GM21381 (cell line): ENCODE data around the gene ARHGAP30.
"Not testable (repeated sequence)": the region's sequence is repeated elsewhere in the genome, so short reads cannot be mapped to it uniquely, and the experiment has no call there.

Source experiments
- ATAC-seq: cut with Tn5 transposase; IDR thresholded peaks from one replicate; pipeline ENCODE4 v1.9.1; 2021; ENCODE audit warnings: mild to moderate bottlenecking, moderate library complexity; ENCODE audit not compliant: unreplicated experiment

Gene ARHGAP30

GRCh38 chr1:161069731-161070270 is at the start of gene ARHGAP30:
TSS of gene ARHGAP30 (minus strand) at chr1:161069891. CDS start at chr1:161069624, 267 bp downstream.
- peak; percentile 82 for ATAC-seq

- ATAC-seq: peak; percentile 82
Observed at GRCh38 chr1:161117759-161118581, 48.3 kb upstream of the ARHGAP30 start, which contains the start of the genes NIT1 and PFDN2. TSS of gene NIT1 (plus strand) at chr1:161118105. CDS start at chr1:161118177, 72 bp downstream. TSS of gene PFDN2 (minus strand) at chr1:161118037. CDS start at chr1:161118026, 11 bp downstream.

- ATAC-seq: not testable (repeated sequence)
Observed at GRCh38 chr1:161115961-161116360, 46.3 kb upstream of the ARHGAP30 start.

DNA sequence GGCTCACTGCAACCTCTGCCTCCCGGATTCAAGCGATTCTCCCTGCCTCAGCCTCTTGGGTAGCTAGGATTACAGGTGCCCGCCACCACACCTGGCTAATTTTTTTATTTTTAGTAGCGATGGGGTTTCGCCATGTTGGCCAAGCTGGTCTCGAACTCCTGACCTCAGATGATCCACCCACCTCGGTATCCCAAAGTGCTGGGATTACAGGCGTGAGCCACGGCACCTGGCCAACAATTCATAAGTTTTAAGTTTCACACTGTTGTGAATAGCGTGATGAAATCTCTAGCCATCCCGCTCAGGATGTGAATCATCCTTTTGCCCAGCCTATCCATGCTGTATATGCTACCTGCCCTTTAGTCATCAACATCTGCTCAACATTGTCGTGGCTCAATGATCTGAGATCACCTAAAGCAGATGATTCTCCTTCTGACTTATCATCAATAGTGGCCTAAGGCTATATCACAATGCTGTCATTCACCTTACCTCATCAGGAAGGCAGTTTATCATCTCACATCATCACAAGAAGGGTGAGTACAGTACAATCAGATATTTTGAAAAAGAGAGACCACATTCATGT is 45.5 kb upstream of the ARHGAP30 start:
- ATAC-seq: no peak

- no peak for ATAC-seq
Observed at GRCh38 chr1:161114556-161114955, 44.9 kb upstream of the ARHGAP30 start.

GRCh38 chr1:161113915-161114314 is 44.2 kb upstream of the ARHGAP30 start:
- ATAC-seq: no peak

GRCh38 chr1:161111527-161111926 is 41.8 kb upstream of the ARHGAP30 start:
- ATAC-seq: no peak

GRCh38 chr1:161111117-161111516 is 41.4 kb upstream of the ARHGAP30 start:
- no peak for ATAC-seq

GRCh38 chr1:161106431-161106830 is 36.7 kb upstream of the ARHGAP30 start:
- no peak for ATAC-seq

DNA sequence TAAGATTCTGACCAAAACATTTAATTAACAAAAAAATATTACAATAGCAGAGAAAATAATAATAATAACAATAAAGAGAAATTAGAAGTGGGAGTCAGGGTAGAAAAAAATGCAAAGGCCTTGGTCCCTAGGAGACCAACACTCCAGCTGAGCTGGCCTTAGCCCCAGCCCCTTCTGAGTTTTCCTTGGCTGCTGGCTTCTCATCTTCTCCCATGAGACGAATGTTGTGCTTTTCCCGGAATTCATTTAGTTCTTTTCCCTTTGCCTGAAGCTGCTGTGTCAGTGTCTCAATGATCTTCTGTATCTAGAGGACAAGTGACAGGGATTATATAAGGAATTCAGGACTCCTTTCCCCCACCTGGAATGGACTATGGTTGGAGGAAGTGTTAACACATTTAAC is 30.9 kb upstream of the ARHGAP30 start:
- ATAC-seq: no peak

GRCh38 chr1:161099090-161099802 is 29.6 kb upstream of the ARHGAP30 start:
- no peak for ATAC-seq

DNA sequence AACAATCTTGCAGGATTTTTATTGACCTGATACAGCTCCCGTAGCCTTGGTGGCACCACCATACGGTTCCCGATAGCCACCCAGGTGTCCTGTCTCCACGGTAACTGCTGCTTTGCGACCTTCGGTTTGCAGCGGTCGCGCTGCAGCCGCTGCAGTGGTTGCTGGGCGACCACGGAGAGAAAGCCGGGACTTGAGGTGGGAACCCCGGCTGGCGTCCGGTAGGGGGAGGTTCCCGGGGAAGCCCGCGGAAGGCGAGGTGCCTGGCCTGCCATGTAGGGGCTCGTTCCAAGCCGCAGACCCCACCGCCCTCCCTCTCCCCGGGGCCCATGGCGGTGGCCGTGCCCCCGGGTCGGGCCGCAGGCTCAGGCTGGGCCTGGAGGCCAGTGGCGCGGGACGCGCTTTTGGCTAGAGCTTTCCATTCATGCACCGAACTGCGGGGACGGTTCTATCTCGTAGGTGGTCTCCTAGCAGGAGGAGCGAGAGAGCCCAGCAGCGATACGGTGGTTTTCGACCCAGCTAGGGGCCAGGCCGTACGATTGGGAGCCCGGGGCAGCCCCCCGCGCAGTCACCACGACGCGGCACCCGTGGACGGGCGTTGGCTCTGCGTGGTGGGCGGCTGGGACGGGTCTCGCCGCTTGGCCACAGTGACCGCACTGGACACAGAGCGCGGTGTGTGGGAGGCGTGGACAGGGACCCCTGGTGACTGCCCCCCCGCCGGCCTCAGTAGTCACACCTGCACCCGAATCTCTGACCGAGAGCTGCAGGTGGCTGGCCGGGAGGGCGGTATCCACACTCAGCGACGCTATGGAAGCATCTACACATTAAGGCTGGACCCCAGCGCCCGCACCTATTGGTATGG is 28.7 kb upstream of the ARHGAP30 start, which contains the start of gene KLHDC9:
TSS of gene KLHDC9 (plus strand) at position 152 of the 859 bp plus-strand sequence. CDS start at position 327, 175 bp downstream.
- ATAC-seq: peak; percentile 71

- ATAC-seq: no peak
Observed at GRCh38 chr1:161096530-161096929, 26.8 kb upstream of the ARHGAP30 start.

DNA sequence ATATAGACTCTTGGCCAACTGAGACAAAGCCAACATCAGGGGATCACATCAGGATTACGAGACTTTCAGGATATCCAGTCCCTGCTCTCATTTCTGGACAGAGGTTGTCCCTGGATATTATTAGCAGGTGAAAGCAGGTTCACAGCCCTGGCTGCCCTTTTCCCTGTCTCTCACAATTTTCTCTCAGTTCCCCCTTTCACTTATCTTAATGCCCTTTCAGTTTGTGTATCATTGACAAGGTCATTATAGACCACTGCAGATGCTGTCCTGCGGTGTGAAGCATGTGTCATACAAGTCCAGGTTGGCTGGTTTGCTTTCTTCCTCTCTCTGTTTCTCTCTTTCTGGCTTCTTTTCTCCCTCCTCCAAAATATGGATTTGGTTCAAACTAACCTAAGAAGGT is 26.3 kb upstream of the ARHGAP30 start:
- ATAC-seq: peak; percentile 40

- no peak for ATAC-seq
Observed at GRCh38 chr1:161095230-161095629, 25.5 kb upstream of the ARHGAP30 start.

GRCh38 chr1:161094481-161094880 is 24.8 kb upstream of the ARHGAP30 start:
- no peak for ATAC-seq

DNA sequence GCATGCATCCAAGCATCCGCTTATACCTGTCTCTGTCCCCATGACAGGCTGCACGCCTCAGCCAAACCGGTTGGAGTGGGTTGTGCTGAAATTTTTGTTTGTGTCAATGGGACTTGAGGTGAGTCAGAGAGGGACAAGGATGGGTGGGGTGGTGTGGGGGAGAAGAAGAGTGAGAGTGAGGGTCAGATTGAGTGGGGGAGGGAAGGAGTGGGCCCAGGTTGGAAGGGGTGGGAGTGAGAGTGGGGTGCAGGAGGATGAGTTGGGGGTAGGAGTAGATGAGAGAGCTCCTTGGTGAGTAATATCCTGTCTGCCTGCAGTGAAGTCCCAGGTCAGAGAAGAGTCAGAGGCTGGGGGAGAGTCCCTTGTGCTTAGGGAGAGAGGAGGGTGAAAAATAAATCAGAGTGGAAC is 22.9 kb upstream of the ARHGAP30 start:
- no peak for ATAC-seq

DNA sequence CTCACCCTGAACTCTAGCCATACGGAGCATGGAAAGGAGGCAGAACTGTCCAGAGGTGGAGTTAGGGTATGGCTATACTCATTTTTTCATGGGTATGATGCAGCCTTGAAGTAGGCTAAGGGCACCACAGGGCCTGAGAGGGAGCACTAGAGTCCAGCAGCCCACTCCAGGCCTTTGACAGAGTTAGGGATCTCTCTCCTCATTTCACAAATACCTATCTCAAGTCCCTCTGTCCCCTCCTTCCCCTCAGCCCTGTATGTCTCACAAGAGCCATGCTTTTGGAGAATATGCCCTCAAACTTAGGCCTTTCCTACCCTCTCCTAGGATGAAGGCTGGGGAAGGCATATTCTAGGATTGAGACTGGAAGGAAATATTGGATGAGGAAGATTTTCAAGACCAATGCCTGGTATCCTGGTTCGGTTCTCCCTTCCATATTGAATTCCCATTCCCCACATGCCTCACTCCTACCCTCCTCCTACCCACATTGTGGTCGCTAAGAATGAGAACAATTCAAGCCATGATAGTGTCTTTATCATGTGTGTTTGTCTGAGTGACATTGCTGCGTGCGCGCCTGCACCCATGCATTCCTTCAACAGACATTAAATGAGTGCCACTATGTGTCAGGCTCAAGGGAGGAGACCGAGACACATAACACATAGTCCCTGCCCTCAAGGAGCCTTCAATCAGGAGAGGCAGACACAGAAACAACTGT is 22.3 kb upstream of the ARHGAP30 start:
- no peak for ATAC-seq

- no peak for ATAC-seq
Observed at GRCh38 chr1:161091093-161091492, 21.4 kb upstream of the ARHGAP30 start.

GRCh38 chr1:161090617-161091016 is 20.9 kb upstream of the ARHGAP30 start:
- ATAC-seq: no peak
